NB4 (cell line): Measurements from ENCODE around the gene ACSL3.

Experiments
- CTCF ChIP-seq: IDR thresholded peaks from one replicate; pipeline ENCODE4 v1.5.1; 2012; ENCODE audit warnings: low read depth, low read length
- POLR2A ChIP-seq: IDR thresholded peaks from 2 replicates; pipeline ENCODE4 v1.6.1; 2011; ENCODE audit warnings: mild to moderate bottlenecking; ENCODE audit not compliant: insufficient read length; ENCODE audit errors: extremely low read depth

- TF ChIP-seq POLR2A (no peak), CTCF (peak; percentile 54)
These were observed 121.4 kb downstream of the ACSL3 start for GRCh38 chr2:222982010-222982908.
